K562 (cell line): ENCODE measurements around the gene C18orf32. TPM values are rescaled to one million over a fixed set of nuclear protein-coding genes. Genes with fewer than 3 reads are reported as not detected.

Experiments
- ARID3B ChIP-seq: fragments of 250-450 bp; sonication (Bioruptor Pico); IDR thresholded peaks from 2 replicates; pipeline ENCODE4 v1.4.0; 2020; ENCODE audit warnings: borderline replicate concordance
- CC2D1A ChIP-seq: fragments of 450-650 bp; IDR thresholded peaks from 2 replicates; pipeline ENCODE4 v1.6.1; 2017; ENCODE audit warnings: mild to moderate bottlenecking
- FOXA3 ChIP-seq, 2 experiments: fragments of 450-650 bp in 1 of 2; sonication (generic) in 1 of 2; formaldehyde crosslinking; IDR thresholded peaks in 1 of 2; conservative IDR thresholded peaks in 1 of 2; 2 replicates each; pipeline versions ENCODE4 v1.4.0 to v1.8.0; 2020 to 2022; ENCODE audit warnings: mild to moderate bottlenecking in 2 of 2, missing genetic modification reagents in 1 of 2
- FOXJ2 ChIP-seq: fragments of 200-800 bp; sonication (Bioruptor generic); IDR thresholded peaks from 2 replicates; pipeline ENCODE4 v1.6.1; 2016; ENCODE audit warnings: missing genetic modification characterization, missing compliant biosample characterization
- HCFC1 ChIP-seq: IDR thresholded peaks from 2 replicates; pipeline ENCODE4 v1.6.1; 2012; ENCODE audit warnings: low read depth, low read length, improper control_type of control experiment
- HNRNPLL ChIP-seq: fragments of 200-400 bp; formaldehyde crosslinking; IDR thresholded peaks from 2 replicates; pipeline ENCODE4 v1.6.1; 2017; ENCODE audit warnings: low read length, low read depth, mild to moderate bottlenecking; ENCODE audit not compliant: poor library complexity, severe bottlenecking
- HOMEZ ChIP-seq: fragments of 250-450 bp; sonication (Bioruptor Pico); IDR thresholded peaks from 2 replicates; pipeline ENCODE4 v1.4.0; 2020; ENCODE audit warnings: mild to moderate bottlenecking, moderate library complexity
- MCM2 ChIP-seq: fragments of 450-650 bp; IDR thresholded peaks from 2 replicates; pipeline ENCODE4 v1.6.1; 2017; ENCODE audit warnings: low read depth, mild to moderate bottlenecking
- NR1H2 ChIP-seq: sonication (generic); formaldehyde crosslinking; IDR thresholded peaks from 2 replicates; pipeline ENCODE4 v1.4.0; 2020; ENCODE audit warnings: mild to moderate bottlenecking, missing genetic modification reagents
- POLR2B ChIP-seq: fragments of 450-650 bp; IDR thresholded peaks from 2 replicates; pipeline ENCODE4 v1.6.1; 2018; ENCODE audit warnings: low read depth; ENCODE audit not compliant: partially characterized antibody
- SFPQ ChIP-seq: fragments of 200-400 bp; formaldehyde crosslinking; IDR thresholded peaks from 2 replicates; pipeline ENCODE4 v1.6.1; 2017; ENCODE audit warnings: mild to moderate bottlenecking, low read depth, low read length, moderate library complexity
- THAP12 ChIP-seq: fragments of 250-450 bp; sonication (Bioruptor Pico); IDR thresholded peaks from 2 replicates; pipeline ENCODE4 v1.9.0; 2021; ENCODE audit warnings: mild to moderate bottlenecking, inconsistent platforms
- THRAP3 ChIP-seq: fragments of 450-650 bp; IDR thresholded peaks from 2 replicates; pipeline ENCODE4 v1.6.1; 2016; ENCODE audit warnings: mild to moderate bottlenecking, inconsistent platforms, borderline replicate concordance
- ZBTB33 ChIP-seq: sonication (generic); formaldehyde crosslinking; IDR thresholded peaks from 2 replicates; pipeline ENCODE4 v1.8.1; 2023; ENCODE audit warnings: mild to moderate bottlenecking, missing genetic modification reagents
- ZBTB8A ChIP-seq: fragments of 450-650 bp; IDR thresholded peaks from 2 replicates; pipeline ENCODE4 v1.6.1; 2018; ENCODE audit warnings: mild to moderate bottlenecking, moderate library complexity; ENCODE audit not compliant: partially characterized antibody
- ZNF143 ChIP-seq: sonication (generic); formaldehyde crosslinking; IDR thresholded peaks from 2 replicates; pipeline ENCODE4 v1.9.0; 2022; ENCODE audit warnings: mild to moderate bottlenecking, missing genetic modification reagents
- ZNF57 ChIP-seq: fragments of 450-650 bp; formaldehyde crosslinking; IDR thresholded peaks from 2 replicates; pipeline ENCODE4 v1.4.0; 2020; ENCODE audit warnings: mild to moderate bottlenecking, moderate library complexity
- polyA plus RNA-seq, 8 experiments: library from polyadenylated mRNA; depleted of rRNA in 4 of 8; stranded (reverse) in 5 of 8; unstranded in 3 of 8; fragments of >200 nt; fragmentation: Nextera tagmentation in 2 of 8; fragmentation: Illumina TruSeq in 1 of 8; extraction: Ambion mirVana in 2 of 8; extraction: Trizol in 1 of 8; gene quantifications; 2 replicates each; pipeline versions ENCODE4 v1.2.1 to v1.2.3, GENCODE V29; 2011 to 2014; ENCODE audit warnings: inconsistent platforms in 1 of 8, missing spikeins in 1 of 8
- total RNA-seq, 7 experiments: library from RNA; depleted of rRNA in 6 of 7; stranded (reverse); fragments of >200 nt in 6 of 7; fragmentation: Illumina TruSeq in 2 of 7; extraction: Trizol in 2 of 7; gene quantifications; 2 replicates each; pipeline versions ENCODE4 v1.2.1 to v1.2.3, GENCODE V29; 2011 to 2021; ENCODE audit warnings: low replicate concordance in 1 of 7

C18orf32 gene
- total and polyA plus RNA-seq, 9 of the 15 experiments (the other 6 are each of a cell fraction or from before 2014, with no cell fraction given), result 8.5 to 35.0 (median 20.4) TPM

- no peak for TF ChIP-seq HOMEZ (CRISPR knock-in tag)
- TF ChIP-seq FOXA3 (CRISPR knock-in tag; conservative IDR thresholded peaks at IDR 0.05 in 1 of 2, IDR thresholded peaks at IDR 0.05 in 1 of 2), result no peak
- TF ChIP-seq HCFC1, result peak; percentile 49
- no peak; the same call in 1 of the 2 replicates for TF ChIP-seq CC2D1A
- peak; percentile 61; the same call in 1 of the 2 replicates for TF ChIP-seq ZNF143 (CRISPR knock-in tag)
- no peak for TF ChIP-seq FOXJ2 (tag)
- no peak for TF ChIP-seq THRAP3
- TF ChIP-seq NR1H2 (CRISPR knock-in tag), result no peak
- no peak for TF ChIP-seq MCM2
- no peak for TF ChIP-seq SFPQ
- TF ChIP-seq POLR2B, result peak; percentile 98
- no peak for TF ChIP-seq HNRNPLL
- no peak for TF ChIP-seq ZBTB8A
- no peak for TF ChIP-seq ZBTB33 (CRISPR knock-in tag)
- no peak for TF ChIP-seq ZNF57
- TF ChIP-seq ARID3B (CRISPR knock-in tag), result no peak
- TF ChIP-seq THAP12 (CRISPR knock-in tag), result no peak
Measured at GRCh38 chr18:49491857-49492693, 5.0 kb upstream of the C18orf32 start, which contains the start of gene RPL17 (continued).
